Stimulated activated CD8-positive, alpha-beta memory T cell treated with anti-CD3 and anti-CD28 coated beads, Interleukin-12 subunit alpha, Interleukin-12 subunit beta, amount 100 ng/mL, for 1 hour (primary cell): ENCODE data around the gene INMT.

ENCODE experiments used
- DNase-seq: peaks from one replicate; pipeline ENCODE4 v3.0.0-alpha.2; 2020; ENCODE audit warnings: low read depth

Gene INMT

GRCh38 chr7:30788640-30789333, 36.9 kb downstream of the INMT start:
- DNase-seq, result no peak

GRCh38 chr7:30789334-30789711, 37.4 kb downstream of the INMT start:
- DNase-seq, result no peak

- no peak for DNase-seq
These were observed 38.4 kb downstream of the INMT start for GRCh38 chr7:30790356-30790755.

- DNase-seq, result no peak
These were observed 39.2 kb downstream of the INMT start for GRCh38 chr7:30791114-30791513.

- no peak for DNase-seq
These were observed 43.4 kb downstream of the INMT start for GRCh38 chr7:30795161-30795948.

GRCh38 chr7:30796105-30796869, 44.4 kb downstream of the INMT start:
- no peak for DNase-seq

- DNase-seq, result no peak
These were observed 45.5 kb downstream of the INMT start for GRCh38 chr7:30797176-30798040.

GRCh38 chr7:30799206-30799975, 47.5 kb downstream of the INMT start:
- no peak for DNase-seq

- DNase-seq, result no peak
These were observed 48.2 kb downstream of the INMT start for GRCh38 chr7:30799976-30800661.

- no peak for DNase-seq
These were observed 48.9 kb downstream of the INMT start for GRCh38 chr7:30800785-30801252.

- DNase-seq, result no peak
These were observed 50.9 kb downstream of the INMT start for GRCh38 chr7:30802812-30803211.

GRCh38 chr7:30804078-30804661, 52.2 kb downstream of the INMT start:
- no peak for DNase-seq

- DNase-seq, result no peak
These were observed 53.3 kb downstream of the INMT start for GRCh38 chr7:30805081-30805691.

- no peak for DNase-seq
These were observed 54.0 kb downstream of the INMT start for GRCh38 chr7:30805931-30806330.
